Measurements from ENCODE around the gene PDE1A.

PDE1A gene

GRCh38 chr2:182319556-182320505 lies 107.0 kb downstream of the PDE1A start:
- TF ChIP-seq CTCF (IDR thresholded peaks at IDR 0.05; ENCODE audit: insufficient read depth, low read depth, low read length, missing control alignments) = no peak
- no peak for DNase-seq (ENCODE audit: low read depth)
- H3K4me3 ChIP-seq (ENCODE audit: low read depth, low read length) = no peak overlapping the region

DNA sequence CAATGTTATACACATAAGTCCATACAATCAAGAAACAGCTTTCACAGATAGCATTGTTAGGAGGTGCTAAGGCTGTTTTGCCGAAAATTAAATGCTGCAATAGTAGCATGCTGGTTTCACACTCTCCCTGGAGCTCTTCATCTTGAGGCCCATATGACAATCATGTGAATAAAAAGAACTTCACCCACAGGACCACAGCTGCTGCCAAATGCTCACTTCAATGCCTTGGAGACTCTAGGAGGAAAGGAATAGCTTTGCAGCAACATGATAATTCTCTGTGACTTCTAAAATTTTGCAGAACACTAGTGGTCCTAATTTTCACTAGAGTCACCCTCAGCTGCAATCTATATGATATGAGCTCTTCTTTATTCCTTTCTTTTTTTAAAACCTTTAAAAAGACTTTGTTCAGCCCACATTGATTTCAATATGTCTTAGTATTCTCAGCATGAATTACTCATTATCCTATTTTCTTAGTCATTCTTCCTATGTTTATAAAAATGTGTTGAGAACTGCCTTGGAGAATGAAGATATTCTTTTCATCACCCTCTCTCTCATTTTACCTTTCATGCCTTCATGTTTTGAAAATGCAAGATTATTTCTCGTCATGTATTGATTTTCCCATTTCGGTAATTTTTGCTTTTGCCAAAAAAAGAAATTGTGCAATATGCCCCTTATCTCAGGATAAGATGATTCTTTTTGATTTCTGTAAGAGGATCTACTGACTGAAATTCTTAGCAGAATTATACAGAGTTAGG lies 108.2 kb downstream of the PDE1A start:
- TF ChIP-seq CTCF (IDR thresholded peaks at IDR 0.05; ENCODE audit: insufficient read depth, low read depth, low read length, missing control alignments) = no peak
- no peak overlapping the region for H3K4me3 ChIP-seq (ENCODE audit: low read depth, low read length)
- DNase-seq (ENCODE audit: low read depth) = no peak

DNA sequence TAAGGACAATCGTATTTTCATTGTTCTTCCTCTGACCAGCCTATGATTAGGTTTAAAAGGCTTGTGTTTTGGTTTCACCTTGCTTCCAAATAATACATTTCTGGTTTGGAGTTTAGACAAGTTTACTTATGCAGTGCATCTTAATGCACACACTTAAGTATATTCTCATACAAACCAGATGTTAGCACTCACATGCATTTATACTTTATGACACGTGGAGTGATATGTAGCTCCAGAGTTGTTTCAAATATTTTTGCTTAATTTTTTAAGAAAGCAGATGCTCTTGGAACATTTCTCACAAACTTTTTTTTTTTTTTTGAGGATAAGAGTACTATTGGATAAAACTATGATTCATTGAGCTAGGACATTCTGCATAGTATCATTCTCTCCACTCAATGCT lies 109.9 kb downstream of the PDE1A start:
- DNase-seq (ENCODE audit: low read depth) = no peak
- no peak overlapping the region for H3K4me3 ChIP-seq (ENCODE audit: low read depth, low read length)
- no peak for TF ChIP-seq CTCF (IDR thresholded peaks at IDR 0.05; ENCODE audit: insufficient read depth, low read depth, low read length, missing control alignments)

- DNase-seq (ENCODE audit: low read depth) = no peak
- H3K4me3 ChIP-seq (ENCODE audit: low read depth, low read length) = no peak overlapping the region
- TF ChIP-seq CTCF (IDR thresholded peaks at IDR 0.05; ENCODE audit: insufficient read depth, low read depth, low read length, missing control alignments) = no peak
Measured at GRCh38 chr2:182302972-182303371, 123.9 kb downstream of the PDE1A start.

DNA sequence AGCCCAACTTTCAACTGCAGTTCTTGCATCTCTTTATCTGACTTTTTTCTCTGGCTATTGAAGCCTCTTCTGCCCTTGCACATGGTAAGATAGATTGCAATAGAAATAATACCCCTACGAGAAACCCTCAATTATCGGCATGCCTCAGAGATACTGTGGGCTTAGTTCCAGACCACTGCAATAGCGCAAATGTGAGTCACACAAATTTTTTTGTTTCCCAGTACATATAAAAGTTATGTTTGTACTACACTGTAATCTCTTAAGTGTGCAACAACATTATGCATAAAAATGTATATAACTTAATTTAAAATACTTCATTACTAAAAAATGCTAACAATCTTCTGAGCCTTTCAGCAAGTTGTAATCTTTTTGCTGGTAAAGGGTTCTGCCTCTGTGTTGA lies 124.7 kb downstream of the PDE1A start:
- no peak for DNase-seq (ENCODE audit: low read depth)
- TF ChIP-seq CTCF (IDR thresholded peaks at IDR 0.05; ENCODE audit: insufficient read depth, low read depth, low read length, missing control alignments) = no peak
- H3K4me3 ChIP-seq (ENCODE audit: low read depth, low read length) = no peak overlapping the region

DNA sequence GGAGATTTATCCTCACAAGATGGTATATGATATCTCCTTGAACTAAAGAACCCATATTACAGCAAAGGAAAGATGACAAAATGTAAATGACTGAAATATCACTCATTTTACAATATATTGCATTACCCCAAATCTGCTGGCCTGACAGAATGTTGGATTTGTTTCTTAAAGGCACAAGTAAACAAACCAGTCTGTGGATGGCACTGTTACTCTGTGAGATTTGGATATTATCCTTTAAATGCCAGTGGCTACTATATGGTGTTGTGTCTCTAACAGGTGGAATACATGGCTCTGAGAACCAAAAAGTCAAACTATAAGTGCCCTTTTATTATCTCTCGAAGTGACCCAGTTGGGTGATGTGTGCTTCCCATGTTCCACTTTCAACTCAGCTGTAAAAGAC lies 125.7 kb downstream of the PDE1A start:
- no peak for DNase-seq (ENCODE audit: low read depth)
- no peak for TF ChIP-seq CTCF (IDR thresholded peaks at IDR 0.05; ENCODE audit: insufficient read depth, low read depth, low read length, missing control alignments)
- no peak overlapping the region for H3K4me3 ChIP-seq (ENCODE audit: low read depth, low read length)

Data from GM12865 (cell line).